GM18861 (cell line): Measurements from ENCODE around the gene L3MBTL1.

Experiments used
- ATAC-seq: cut with Tn5 transposase; IDR thresholded peaks from one replicate; pipeline ENCODE4 v1.9.1; 2021; ENCODE audit not compliant: unreplicated experiment

L3MBTL1 gene

DNA sequence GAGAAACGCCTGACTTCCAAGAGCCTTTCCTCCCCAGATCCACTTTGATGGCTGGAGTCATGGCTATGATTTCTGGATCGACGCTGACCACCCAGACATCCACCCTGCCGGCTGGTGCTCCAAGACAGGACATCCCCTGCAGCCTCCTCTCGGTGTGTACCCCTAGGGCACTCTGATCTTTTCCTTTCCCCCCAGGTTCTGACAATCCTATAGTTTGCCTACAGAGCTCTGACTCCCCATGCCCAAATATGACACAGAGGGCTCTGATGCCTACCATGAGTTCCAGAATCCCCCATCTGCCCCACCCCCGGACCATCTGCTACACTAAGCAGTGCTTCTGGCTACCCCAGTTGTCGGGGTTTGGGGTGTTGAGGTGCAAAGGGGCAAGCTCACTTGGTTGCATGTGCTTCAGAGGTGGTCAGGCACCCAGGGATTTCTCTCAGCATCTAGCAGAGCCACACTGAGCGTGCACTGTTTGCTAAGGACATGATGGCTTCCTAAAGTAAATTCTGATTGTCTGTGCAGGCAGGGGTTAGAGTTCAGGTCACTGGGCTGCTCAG lies 27.4 kb downstream of the L3MBTL1 start:
- ATAC-seq = no peak

DNA sequence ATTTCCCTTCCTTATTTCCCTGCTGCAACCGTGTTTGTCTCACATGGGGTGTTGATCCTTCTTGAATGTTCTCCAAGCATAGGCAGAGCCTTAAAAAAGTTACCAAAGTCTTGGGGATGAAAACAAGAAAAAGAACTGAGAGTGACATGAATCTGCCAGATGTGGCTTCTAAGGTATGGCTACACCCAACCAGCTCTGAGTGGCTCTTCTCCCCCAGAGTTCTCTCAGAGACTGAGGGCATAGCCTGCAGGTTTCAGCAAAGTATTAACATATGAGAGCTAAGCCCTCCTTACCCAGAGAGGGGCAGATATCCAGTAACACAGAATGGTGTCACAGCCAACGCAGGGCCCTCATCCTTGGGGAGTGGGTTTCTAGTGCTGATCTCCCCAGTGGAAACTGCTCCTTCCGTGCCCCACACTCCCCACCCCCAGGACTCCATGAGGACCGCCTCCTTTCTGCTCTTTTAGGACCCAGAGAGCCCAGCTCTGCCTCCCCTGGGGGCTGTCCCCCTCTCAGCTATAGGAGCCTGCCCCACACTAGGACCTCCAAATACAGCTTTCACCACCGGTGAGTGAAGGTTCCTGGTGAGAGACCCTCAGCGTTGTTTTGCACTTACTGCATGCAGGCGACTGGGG lies 28.0 kb downstream of the L3MBTL1 start:
- ATAC-seq = no peak

DNA sequence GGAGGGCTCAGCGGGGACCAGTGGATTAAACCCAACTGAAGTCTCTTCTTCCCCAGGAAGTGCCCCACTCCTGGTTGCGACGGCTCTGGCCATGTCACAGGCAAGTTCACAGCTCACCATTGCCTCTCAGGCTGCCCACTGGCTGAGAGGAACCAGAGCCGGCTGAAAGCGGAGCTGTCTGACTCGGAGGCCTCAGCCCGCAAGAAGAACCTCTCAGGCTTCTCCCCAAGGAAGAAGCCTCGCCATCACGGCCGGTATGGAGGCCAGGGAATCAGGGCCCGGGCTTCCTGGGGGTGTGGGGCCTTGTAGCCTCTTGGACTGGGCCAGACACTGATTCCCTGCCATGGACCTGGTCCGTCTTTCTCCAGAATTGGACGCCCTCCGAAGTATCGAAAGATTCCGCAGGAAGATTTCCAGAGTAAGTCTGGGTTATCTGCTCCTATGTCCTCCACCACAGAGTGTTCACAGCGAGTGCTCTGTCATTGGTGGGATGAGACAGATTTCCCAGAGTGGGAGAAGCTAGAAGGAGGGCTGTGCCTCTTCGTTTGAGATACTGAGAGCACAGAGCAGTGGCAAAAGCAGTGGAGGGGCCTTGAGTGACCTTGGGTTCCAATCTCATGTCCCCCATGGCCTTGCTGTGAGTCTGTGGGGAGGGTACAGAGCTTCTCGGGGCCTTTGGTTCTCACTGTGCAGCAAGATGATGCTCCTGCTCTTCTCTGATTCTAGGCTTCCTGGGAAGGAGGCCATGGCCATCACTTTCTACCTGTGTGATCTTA lies 28.7 kb downstream of the L3MBTL1 start:
- no peak for ATAC-seq

DNA sequence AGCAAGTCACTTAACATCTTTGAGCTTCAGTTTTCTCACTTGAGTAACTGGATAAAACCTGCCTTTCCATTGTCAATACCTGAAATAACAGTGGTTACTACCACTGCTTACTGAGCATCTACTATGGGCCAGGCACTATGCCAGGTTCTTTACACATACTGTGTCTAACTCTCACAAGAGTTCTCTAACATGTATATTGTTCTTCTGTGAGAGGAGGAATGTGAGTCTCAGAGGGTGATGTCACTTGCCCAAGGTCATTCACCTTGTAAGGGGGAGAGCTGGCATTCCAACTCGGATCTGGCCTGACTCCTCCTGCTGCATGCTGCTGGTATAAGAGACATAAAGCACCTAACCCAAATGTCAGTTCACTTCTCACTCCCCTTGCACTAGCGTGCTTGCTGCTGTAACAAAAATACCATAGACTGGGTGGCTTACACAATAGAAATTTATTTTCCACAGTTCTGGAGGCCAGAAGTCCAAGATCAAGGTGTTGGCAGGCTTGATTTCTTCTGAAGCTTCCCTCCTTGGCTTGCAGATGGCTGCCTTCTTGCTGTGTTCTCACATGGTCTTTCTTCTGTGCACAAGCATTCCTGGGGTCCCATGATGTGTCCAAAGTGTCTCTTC lies 29.4 kb downstream of the L3MBTL1 start:
- ATAC-seq = no peak

DNA sequence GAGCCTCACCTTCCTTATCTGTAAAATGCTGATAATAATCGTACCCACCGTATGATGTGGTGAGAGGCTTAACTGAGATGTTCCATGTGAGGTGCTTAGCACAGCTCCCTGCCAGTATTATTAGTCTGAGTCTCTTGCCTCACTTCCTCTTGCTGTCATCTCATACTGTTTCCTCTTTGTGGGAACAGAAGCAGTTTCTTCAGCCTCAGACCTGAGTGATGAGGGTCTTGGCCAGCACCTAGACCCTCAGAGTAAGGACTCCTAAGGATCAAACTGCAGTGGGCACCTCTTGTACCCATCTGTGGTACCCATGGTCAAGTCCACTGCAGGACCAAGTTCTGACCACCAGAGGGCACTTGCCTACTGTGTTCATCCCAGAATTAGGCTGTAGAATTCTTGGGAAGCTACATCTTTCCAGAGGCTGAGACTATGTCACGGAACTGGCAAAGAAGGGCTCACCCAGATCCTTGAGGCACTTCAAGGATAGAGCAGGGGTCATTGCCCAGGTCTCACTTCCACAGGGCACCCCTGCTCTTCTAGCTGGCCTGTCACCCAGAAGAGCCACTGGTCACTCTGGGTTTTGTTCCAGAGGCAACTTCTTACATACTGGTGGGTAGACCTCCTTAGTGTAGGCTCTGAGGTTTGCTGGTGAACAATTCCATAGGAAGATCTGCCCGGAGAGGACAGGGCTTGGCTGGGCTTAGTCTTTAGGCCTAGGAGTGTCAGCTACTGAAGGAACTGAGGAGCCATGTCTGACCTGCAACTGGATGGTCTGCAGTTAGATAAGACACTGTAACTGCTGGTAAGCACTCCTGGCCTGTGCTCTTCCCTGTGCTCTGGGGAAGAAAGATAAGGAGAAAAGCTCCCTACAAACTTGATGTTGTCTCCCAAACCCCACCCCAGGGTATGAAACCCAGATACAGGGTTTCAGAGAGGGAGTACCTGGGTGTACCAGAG lies 30.7 kb downstream of the L3MBTL1 start:
- no peak for ATAC-seq

DNA sequence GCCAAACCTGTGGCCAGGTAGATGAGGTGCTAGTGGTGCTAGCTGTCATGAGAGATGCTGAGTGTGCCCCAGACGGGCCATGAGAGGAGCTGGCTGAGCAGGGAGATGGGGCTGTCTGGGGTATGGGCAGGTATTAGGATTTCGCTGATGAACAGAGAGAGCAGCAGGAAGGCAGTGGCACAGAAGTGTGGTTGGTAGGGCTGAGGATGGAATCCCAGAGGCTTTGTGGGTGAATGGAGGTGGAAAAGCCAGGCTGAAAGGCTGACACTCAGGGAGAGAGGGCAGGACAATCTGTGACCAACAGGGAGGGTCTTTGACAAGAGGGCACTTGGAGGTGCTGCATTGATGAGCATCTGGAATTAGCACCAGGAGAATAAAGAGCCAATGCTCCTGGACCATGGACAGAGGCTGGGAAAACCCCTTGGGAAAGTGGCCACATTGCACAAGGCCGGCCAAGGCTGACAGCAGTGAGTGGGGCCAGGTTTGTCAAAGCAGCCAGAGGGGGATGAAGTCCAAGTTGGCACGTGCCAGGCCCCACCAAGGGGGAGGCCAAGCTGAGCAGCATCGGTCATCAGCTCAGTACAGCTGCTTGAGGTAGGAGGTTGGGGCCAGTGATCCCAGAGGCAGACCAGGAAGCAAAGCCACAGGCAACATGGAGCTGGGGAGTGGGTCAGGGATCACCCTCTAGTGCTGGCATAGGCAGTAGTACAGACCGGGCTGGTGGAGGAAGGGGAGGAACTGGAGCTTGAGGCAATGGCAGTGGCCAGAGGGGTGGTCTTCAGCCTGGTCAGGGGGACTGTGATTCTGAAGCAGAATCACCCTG lies 31.6 kb downstream of the L3MBTL1 start:
- no peak for ATAC-seq

DNA sequence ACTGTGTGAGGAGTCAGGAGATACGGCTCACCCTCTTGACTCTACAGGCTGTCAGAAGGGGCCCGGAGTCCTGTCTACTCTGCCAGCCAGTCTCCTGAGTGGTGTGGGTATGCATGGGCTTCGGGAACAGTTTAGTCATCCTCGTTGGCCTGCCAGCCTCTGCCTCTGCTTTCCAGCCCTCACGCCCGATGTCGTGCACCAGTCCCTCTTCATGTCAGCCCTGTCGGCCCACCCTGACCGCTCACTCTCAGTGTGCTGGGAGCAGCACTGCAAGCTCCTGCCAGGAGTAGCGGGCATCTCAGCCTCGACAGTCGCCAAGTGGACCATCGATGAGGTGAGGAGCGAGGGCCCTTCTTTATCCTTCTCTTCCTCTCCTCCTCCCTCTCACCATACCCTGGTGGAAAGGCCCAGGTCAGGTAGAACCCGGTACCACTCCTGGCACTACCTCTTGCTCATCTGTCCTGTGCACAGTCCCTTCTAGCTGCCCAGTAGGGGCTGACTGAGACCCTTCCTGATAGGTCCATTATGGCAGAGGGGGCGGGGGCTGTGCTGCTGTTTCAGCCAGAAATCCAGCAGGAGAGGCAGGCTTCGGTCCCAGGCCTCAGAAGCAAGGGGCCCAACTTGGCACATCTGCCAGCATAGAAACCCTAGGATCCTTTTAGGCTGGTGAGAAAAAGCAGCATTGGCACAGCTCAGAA lies 32.6 kb downstream of the L3MBTL1 start:
- ATAC-seq = no peak

DNA sequence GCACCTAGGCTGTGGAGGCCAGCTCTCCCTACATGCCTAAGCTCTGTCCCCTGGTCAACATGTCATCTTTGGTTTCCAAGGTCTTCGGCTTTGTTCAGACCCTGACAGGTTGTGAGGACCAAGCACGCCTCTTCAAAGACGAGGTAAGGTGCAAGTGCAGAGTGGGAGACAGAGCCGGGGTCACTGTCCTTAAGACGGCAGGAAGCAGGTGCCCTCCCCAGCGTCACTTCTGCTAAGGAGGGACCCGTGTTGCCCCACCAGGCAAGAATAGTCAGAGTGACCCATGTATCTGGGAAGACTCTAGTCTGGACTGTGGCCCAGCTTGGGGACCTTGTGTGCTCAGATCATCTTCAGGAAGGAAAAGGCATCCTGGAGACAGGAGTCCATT lies 33.2 kb downstream of the L3MBTL1 start:
- ATAC-seq = no peak

DNA sequence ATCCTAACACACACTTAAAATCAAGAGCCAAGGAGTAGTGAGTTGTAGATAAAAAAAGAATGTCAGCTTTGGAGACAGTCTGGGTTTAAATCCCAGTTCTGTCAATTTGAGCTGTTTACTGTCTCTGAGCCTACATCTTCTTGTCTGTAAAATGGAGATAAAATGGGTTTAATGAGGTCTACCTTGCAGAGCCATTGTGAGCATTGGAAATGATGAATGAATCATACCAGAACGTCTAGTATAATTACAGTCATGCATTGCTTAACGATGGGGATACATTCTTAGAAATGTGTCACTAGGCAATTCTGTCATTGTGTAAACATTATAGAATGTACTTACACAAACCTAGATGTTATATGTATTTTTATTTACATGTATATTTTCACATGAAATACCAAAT lies 33.7 kb downstream of the L3MBTL1 start:
- ATAC-seq = no peak

DNA sequence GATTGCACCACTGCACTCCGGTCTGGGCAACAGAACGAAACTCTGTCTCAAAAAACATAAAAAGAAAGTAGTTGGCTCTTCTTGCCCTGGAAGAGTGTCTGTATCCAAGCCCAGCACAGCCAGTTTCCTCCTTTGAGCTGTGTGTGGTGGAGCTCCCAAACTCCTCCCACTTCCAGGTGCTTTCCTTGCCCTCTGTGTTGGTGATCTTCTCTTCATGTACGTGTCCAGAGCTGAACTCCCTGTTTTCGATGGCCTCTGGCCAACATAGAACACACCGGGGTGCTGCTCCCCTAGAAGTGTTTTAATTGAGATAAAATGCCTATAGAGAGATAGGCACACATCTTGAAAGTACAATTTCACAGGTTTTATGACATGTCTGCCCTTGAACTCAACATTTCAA lies 34.7 kb downstream of the L3MBTL1 start:
- ATAC-seq = no peak

DNA sequence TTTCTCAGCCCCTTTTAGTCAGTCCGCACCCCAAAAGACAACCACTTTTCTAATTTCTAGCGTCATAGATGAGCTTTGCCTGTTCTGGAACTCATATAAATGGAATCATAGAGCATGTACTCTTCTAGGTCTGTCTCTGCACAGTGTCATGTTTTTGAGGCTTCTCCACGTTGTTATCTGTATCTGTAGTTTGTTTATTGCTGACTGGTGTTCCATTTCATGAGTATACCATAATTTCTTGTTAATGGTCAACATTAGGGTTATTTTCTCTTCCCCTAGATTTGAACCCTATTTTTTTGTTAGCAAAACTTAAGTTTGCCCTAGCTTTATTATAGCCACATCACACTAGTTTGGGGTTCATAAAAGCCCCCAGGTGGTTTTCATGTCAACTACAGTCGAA lies 35.2 kb downstream of the L3MBTL1 start:
- no peak for ATAC-seq

DNA sequence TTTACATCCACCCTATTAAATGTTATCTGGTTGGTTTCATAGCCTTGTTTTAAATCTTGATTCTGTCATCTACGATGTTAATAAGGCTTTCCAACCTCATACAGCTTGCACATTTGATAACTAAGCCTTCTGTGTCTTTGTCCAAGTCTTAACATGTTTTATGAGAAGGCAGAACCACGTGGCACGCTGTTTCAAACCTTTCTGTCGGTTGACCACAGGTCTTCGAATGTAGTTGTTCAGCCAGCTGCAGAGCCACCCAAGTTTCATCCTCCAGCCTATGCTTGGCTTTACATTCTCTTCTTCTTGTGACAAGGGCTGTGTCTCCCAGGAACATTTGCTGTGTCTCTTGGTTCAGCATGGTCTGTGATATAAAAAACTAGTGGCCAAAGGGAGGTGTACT lies 35.6 kb downstream of the L3MBTL1 start:
- ATAC-seq = no peak

DNA sequence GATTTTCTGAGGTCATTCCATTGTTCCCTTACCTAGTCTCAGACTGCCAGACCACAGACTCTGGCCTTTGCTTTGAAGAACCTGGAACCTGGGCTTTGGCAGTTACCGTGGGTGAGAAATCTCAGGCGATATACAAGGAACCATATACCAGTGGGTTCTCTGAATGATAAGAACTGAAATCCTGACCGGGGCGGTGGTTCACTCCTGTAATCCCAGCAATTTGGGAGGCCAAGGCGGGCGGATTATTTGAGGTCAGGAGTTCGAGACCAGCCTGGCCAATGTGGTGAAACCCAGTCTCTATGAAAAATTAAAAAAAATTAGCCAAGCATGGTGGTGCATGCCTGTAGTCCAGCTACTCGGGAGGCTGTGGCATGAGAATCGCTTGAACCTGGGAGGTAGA lies 37.0 kb downstream of the L3MBTL1 start:
- ATAC-seq = no peak

DNA sequence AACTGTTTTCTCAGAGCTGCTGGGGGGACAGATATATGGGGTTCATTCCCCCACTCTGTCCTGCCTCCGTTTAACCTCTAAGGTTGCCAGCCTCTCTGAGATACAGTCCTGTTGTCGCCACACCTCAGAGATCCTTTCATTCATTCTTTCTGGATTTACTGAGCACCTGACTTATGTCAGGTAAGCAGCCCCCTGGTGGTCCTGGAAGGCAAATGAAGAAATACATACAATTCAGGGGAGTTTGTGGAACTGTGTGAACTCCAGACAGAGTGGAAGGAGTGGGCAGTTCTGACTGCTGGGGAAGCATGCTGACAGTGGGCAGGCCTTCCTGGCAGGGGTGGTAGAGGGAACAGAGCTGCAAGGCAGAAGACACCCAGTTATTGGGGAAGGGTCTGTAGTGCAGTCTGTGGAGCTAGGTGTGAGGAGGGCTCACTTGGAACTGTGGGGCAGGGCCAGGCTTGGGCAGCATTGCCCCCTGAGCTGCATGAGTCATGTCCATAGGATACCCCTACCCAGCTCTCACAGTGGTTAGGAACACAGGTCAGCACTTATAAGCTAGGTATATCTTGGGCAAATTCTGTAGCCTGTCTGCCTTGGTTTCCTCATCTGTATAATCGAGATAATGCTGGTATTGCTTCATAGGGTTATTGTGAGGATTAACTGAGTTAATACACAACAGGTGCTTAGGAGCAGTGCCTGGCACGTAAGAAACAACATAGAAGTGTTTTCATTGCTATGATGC lies 38.5 kb downstream of the L3MBTL1 start:
- no peak for ATAC-seq

DNA sequence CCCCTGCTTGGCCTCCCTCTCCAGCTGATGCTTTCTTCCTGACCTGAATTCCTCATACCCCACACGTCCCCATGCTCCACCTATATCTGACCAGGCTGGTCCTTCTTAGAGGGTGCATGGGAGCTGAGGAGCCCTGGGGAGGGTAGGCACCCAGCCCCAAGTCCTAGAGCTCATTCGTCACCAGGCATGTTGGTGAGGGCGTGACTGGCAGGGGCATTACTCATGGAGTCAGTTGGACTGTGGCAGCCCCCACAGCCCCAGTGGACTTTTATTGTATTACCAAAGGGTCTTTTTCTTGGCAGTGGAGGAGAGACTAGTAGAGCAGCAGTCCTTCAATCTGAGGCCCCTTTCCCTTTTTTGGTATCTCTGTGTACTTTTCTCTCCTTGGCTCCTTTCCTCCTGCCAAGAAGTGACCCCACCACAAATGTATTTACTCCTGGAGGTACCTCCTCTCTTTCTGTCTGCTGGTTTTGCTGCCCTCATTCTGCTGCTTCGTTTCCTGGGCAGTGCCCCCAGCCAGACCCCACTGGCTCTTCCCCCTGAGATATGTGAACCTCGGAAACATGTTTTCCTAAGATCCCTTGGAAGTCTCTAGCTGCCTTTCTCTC lies 40.9 kb downstream of the L3MBTL1 start:
- no peak for ATAC-seq

DNA sequence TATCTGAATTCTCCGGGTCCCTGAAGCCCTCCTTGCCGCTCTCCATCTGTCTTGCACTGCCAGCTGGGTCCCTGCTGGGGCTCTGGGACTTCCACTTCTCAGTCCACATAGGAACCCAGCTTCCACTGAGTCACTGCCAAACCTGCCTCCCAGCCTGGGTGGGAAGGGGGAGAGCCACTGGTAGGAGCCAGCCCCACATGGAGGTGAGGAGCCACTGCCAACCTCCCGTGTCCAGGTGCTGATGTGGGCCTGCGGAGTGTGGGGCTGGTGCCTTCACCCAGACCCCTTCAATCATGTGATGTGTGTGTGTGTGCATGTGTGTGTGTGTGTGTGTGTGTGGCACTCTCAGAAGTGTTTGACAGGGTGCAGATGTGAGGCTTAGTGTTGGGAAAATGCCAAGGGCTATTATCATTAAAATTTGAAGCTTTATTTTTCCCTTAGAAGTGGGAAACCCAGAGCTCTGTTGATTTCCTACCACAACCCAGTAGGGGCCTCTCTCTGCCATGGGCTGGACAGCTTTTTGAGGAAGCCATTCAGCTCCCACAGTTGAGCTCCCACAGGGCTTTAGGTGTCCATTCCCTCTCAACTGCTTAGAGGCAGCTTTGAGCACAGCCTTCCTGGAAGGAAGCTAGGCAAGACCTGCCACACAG lies 42.0 kb downstream of the L3MBTL1 start:
- ATAC-seq = no peak

DNA sequence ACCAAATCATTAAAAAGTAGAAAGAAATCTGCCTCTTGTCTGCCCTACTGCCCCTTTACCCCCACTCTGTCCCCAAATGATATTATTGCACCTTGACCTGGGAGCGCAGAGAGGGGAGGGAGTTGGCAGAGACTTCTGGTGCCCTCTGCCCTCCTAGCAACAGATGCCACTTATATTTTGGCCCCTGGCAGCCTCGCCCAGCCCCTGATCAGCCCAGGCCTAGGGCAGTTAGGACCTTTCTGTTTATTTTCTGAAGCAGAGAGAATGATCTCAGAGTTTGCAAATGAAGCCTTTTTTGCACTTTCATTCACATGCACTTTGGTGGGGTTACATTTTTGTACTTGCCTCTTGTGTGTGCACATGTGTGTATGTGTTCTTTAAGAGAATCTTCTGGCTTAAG lies 43.0 kb downstream of the L3MBTL1 start:
- ATAC-seq = no peak

DNA sequence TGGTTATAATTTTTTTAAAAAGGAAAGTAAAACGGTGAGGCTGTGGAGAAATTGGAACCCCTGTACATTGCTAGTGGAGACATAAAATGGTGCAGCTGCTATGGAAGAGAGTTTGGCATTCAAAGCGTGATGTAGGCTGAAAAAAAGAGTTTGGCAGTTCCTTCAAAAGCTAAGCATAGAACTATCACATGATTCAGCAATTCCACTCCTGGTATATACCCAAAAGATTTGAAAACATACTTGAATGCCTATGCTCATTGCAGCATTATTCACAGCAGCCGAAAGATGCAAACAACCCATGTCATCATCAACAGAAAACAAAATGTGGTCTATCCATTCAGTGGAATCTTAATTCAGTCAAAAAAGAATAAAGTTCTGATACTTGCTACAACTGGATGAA lies 46.9 kb downstream of the L3MBTL1 start:
- ATAC-seq = no peak
